ENCODE data around the gene PPP3CA. TPM values are rescaled to one million over a fixed set of nuclear protein-coding genes. Genes with fewer than 3 reads are reported as not detected.

PPP3CA gene
- total and polyA plus RNA-seq, 2 of the 8 experiments (the other 6 are each of a cell fraction or from before 2014, with no cell fraction given): 7.9 to 35.0 TPM

GRCh38 chr4:101208171-101208570 is 139.2 kb downstream of the PPP3CA start:
- H3K23ac ChIP-seq (ENCODE audit: insufficient read length): no peak overlapping the region
- no peak overlapping the region for H2BK120ac ChIP-seq (replicated peaks; ENCODE audit: low read depth, low read length)
- H4K5ac ChIP-seq (ENCODE audit: insufficient read length, low read depth, low read length): no peak overlapping the region
- no peak overlapping the region for H3K56ac ChIP-seq (replicated peaks; ENCODE audit: insufficient read length, low read depth, low read length)
- H3K18ac ChIP-seq (ENCODE audit: extremely low read depth, low read length): no peak overlapping the region
- H3K4me2 ChIP-seq (ENCODE audit: insufficient read depth in 1 of 2, low read depth in 2 of 2, low read length in 2 of 2): no peak overlapping the region
- DNase-seq (ENCODE audit: low read depth in 1 of 2, low spot score in 2 of 2): no peak
- H3K9ac ChIP-seq (replicated peaks in 1 of 4; ENCODE audit: extremely low read depth in 1 of 4, low read depth in 3 of 4, low read length in 3 of 4): no peak overlapping the region
- H3K9me3 ChIP-seq (ENCODE audit: insufficient read depth in 2 of 2, low read depth in 1 of 2, low read length in 1 of 2): no peaks in the 10 kb centered on the region
- H4K20me1 ChIP-seq (replicated peaks in 1 of 2; ENCODE audit: control insufficient read depth in 1 of 2, insufficient read depth in 2 of 2, low read length in 2 of 2): no peaks in the 10 kb centered on the region
- no peaks in the 10 kb centered on the region for H3K36me3 ChIP-seq (ENCODE audit: control insufficient read depth in 2 of 4, insufficient read depth in 4 of 4, low read length in 3 of 4)
- H2AK5ac ChIP-seq (ENCODE audit: low read depth, low read length): no peak overlapping the region
- 94% methylated on average over 4 of the region's 4 CpGs; no CpG with 5 or more reads in 1 of the 2 experiments for WGBS, 2 experiments (ENCODE audit: extremely low coverage in 1 of 2, insufficient coverage in 1 of 2, insufficient read length in 1 of 2, insufficient replicate concordance in 2 of 2, low coverage in 1 of 2, low lambda C conversion rate in 2 of 2, missing lambda C conversion rate in 1 of 2)
- no peak overlapping the region for H2BK20ac ChIP-seq (ENCODE audit: low read length)
- H3K4me1 ChIP-seq (replicated peaks in 1 of 4; ENCODE audit: control insufficient read depth in 3 of 4, insufficient read depth in 4 of 4, low read length in 3 of 4): peaks cover 2 to 9% (median 4%) of the 10 kb centered on the region in 4 experiments; a peak in 2 of 7 replicates
- no peak overlapping the region for H2AFZ ChIP-seq (ENCODE audit: low read length)
- no peak overlapping the region for H4K91ac ChIP-seq (replicated peaks; ENCODE audit: insufficient read length, low read length)
- no peaks in the 10 kb centered on the region for H3K27me3 ChIP-seq (replicated peaks in 1 of 4; ENCODE audit: control insufficient read depth in 3 of 4, extremely low read depth in 1 of 4, insufficient read depth in 3 of 4, low read length in 3 of 4)
- no peak overlapping the region for H3K4me3 ChIP-seq (ENCODE audit: extremely low read depth in 1 of 4, insufficient read depth in 2 of 4, low read depth in 3 of 4, low read length in 4 of 4)
- peaks cover 0 to 42% of the 10 kb centered on the region in 2 experiments; a peak in 2 of 4 replicates for H3K79me2 ChIP-seq (ENCODE audit: control insufficient read depth in 1 of 2, insufficient read depth in 2 of 2, low read length in 2 of 2)
- POLR2A ChIA-PET (ENCODE audit: partially characterized antibody): no interaction called here
- no peak overlapping the region for H3K27ac ChIP-seq (ENCODE audit: low read depth, low read length)
- H3K79me1 ChIP-seq (ENCODE audit: low read depth, low read length): no peaks in the 10 kb centered on the region; the same call in 1 of the 2 replicates
- CTCF ChIA-PET (ENCODE audit: partially characterized antibody): interaction anchor here (0.6 to 2.1 kb wide), 2 partner anchors 39 to 396 kb away, joined by 3 to 7 read pairs; no protein-coding TSS in a partner anchor
- H2BK15ac ChIP-seq (ENCODE audit: low read length): no peak overlapping the region
- H3K4ac ChIP-seq (replicated peaks; ENCODE audit: insufficient read length, low read depth, low read length): no peak overlapping the region
- FAIRE-seq: no peak
- H3K14ac ChIP-seq (ENCODE audit: insufficient read length): no peak overlapping the region
- H2BK12ac ChIP-seq (ENCODE audit: low read depth, low read length): no peak overlapping the region
- no peak overlapping the region for H4K8ac ChIP-seq (ENCODE audit: extremely low read depth, insufficient read depth, low read length)
- no peaks in the 10 kb centered on the region for H3K23me2 ChIP-seq (ENCODE audit: low read depth, low read length)
- no peak overlapping the region for H2BK5ac ChIP-seq (ENCODE audit: low read depth, low read length)
- TF ChIP-seq BACH1 (IDR thresholded peaks at IDR 0.05; ENCODE audit: low read length): no peak
- TF ChIP-seq JUND (IDR thresholded peaks at IDR 0.05; ENCODE audit: low read length): no peak
- no peak for TF ChIP-seq CREB1 (IDR thresholded peaks at IDR 0.05)
- no peak for TF ChIP-seq CHD2 (IDR thresholded peaks at IDR 0.05; ENCODE audit: low read length)
- TF ChIP-seq KDM4A (IDR thresholded peaks at IDR 0.05; ENCODE audit: low read depth, low read length, severe bottlenecking): no peak
- no peak for TF ChIP-seq CHD1 (IDR thresholded peaks at IDR 0.05; ENCODE audit: low read depth, low read length)

Measured in H1 (cell line).